Esophagus squamous epithelium (tissue), 4 donors: ENCODE results near the gene F11R.

Source experiments
- CTCF ChIP-seq, 6 experiments: fragments of 450-650 bp in 4 of 6; fragments of 200-600 bp in 2 of 6; sonication (generic) in 2 of 6; IDR thresholded peaks; one replicate each; pipeline ENCODE4 v1.5.1; 2016 to 2019; ENCODE audit warnings: antibody characterized with exemption in 6 of 6, mild to moderate bottlenecking in 4 of 6, moderate library complexity in 4 of 6
- POLR2A ChIP-seq, 4 donors: fragments of 450-650 bp; IDR thresholded peaks; one replicate each; pipeline ENCODE4 v1.6.1; 2017; ENCODE audit warnings: antibody characterized with exemption in 4 of 4, mild to moderate bottlenecking in 4 of 4, moderate library complexity in 3 of 4

GRCh38 chr1:161068306-161069234 lies 47.6 kb upstream of the F11R start:
- TF ChIP-seq CTCF (IDR thresholded peaks at IDR 0.05) = no peak
- peak in 1 of 4 donors; percentile 33 for TF ChIP-seq POLR2A (IDR thresholded peaks at IDR 0.05)
